K562 (cell line): ENCODE data around the gene TAS2R5. TPM values are rescaled to one million over a fixed set of nuclear protein-coding genes. Genes with fewer than 3 reads are reported as not detected.

ENCODE experiments used
- ATAC-seq: fragments of 200-7000 bp; cut with Tn5 transposase; 3 replicates; pipeline ENCODE4 v1.9.1; 2020; ENCODE audit warnings: moderate library complexity
- BruUV-seq: library from RNA; stranded (reverse); fragments of 400-500 nt; replicated peaks from 2 replicates; lab custom pipeline; 2021; lab: Mats Ljungman, UMichigan
- CTCF ChIA-PET: fragments of 300-600 bp; formaldehyde crosslinking; extraction: SDS; loops from one replicate; lab custom pipeline; 2021; ENCODE audit warnings: low intra/inter-chr PET ratio; lab: Yijun Ruan, JAX
- POLR2A ChIA-PET: fragments of 300-600, 350-650 bp; sonication (Branson Sonifier 250); formaldehyde crosslinking; extraction: SDS; loops from one replicate; lab custom pipeline; 2021; ENCODE audit warnings: antibody characterized with exemption, inconsistent platforms; lab: Yijun Ruan, JAX
- DNase-seq, 4 experiments: peaks; one replicate each; pipeline versions ENCODE4 v3.0.0 to v3.0.0-alpha.2; 2011 to 2018; ENCODE audit warnings: low spot score in 3 of 4, mixed read lengths in 3 of 4; ENCODE audit errors: extremely low read depth in 1 of 4
- FAIRE-seq: peaks from 2 replicates; lab custom pipeline; 2011; peaks lifted over from hg19 to GRCh38; lab: Jason Lieb, UNC
- H2AFZ ChIP-seq: 2 replicates; pipeline ENCODE4 v1.6.0; 2011; ENCODE audit warnings: low read depth, low read length, control low read depth, inconsistent platforms
- H3K27ac ChIP-seq: fragments of 200-600 bp; 3 replicates; pipeline ENCODE4 v1.8.0; 2011; ENCODE audit warnings: low read depth, mild to moderate bottlenecking, control low read depth, inconsistent platforms, low read length, moderate library complexity, mixed read lengths; ENCODE audit errors: extremely low read depth
- H3K27me3 ChIP-seq, 2 experiments: fragments of 300-600 bp in 1 of 2; 2 replicates in 1 of 2; 3 replicates in 1 of 2; pipeline versions ENCODE4 v1.6.0 to v1.8.0; 2011; ENCODE audit warnings: inconsistent platforms in 2 of 2, low read length in 2 of 2, mild to moderate bottlenecking in 1 of 2, mixed read lengths in 1 of 2, moderate library complexity in 1 of 2; ENCODE audit not compliant: control insufficient read depth in 2 of 2, insufficient read depth in 2 of 2
- H3K36me3 ChIP-seq: fragments of 300-600 bp; 3 replicates; pipeline ENCODE4 v1.8.0; 2011; ENCODE audit warnings: mild to moderate bottlenecking, low read length, inconsistent platforms; ENCODE audit not compliant: control insufficient read depth, insufficient read depth
- H3K4me1 ChIP-seq, 2 experiments: fragments of 200-600 bp in 1 of 2; replicated peaks in 1 of 2; 2 replicates in 1 of 2; 3 replicates in 1 of 2; pipeline versions ENCODE4 v1.5.1 to v1.8.0; 2011; ENCODE audit warnings: inconsistent platforms in 2 of 2, low read length in 2 of 2, mild to moderate bottlenecking in 1 of 2, mixed read lengths in 1 of 2, moderate library complexity in 1 of 2; ENCODE audit not compliant: control insufficient read depth in 2 of 2, insufficient read depth in 2 of 2
- H3K4me2 ChIP-seq: 2 replicates; pipeline ENCODE4 v1.6.1; 2011; ENCODE audit warnings: low read length, control low read depth, inconsistent platforms, mixed read lengths; ENCODE audit not compliant: insufficient read depth
- H3K4me3 ChIP-seq: fragments of 200-600 bp; sonication (generic), shearing (Covaris generic); 2 replicates; pipeline ENCODE4 v1.5.1; 2016; ENCODE audit warnings: control low read depth, inconsistent platforms
- H3K79me2 ChIP-seq: fragments of 200-600 bp; 3 replicates; pipeline ENCODE4 v1.8.0; 2011; ENCODE audit warnings: low read length, inconsistent platforms; ENCODE audit not compliant: control insufficient read depth, insufficient read depth
- H3K9ac ChIP-seq, 2 experiments: 2 replicates each; pipeline versions ENCODE4 v1.6.0 to v1.6.1; 2011; ENCODE audit warnings: low read depth in 2 of 2, low read length in 2 of 2, control low read depth in 1 of 2, inconsistent platforms in 1 of 2, mild to moderate bottlenecking in 1 of 2, mixed read lengths in 1 of 2; ENCODE audit not compliant: insufficient read depth in 1 of 2
- H3K9me1 ChIP-seq: one replicate; pipeline ENCODE4 v1.6.0; 2011; ENCODE audit warnings: inconsistent platforms, mild to moderate bottlenecking, low read length, moderate library complexity; ENCODE audit not compliant: control insufficient read depth, insufficient read depth
- H3K9me3 ChIP-seq: replicated peaks from 2 replicates; pipeline ENCODE4 v1.5.1; 2011; ENCODE audit warnings: low read depth, low read length, inconsistent platforms; ENCODE audit not compliant: control insufficient read depth, insufficient read depth
- H4K20me1 ChIP-seq: replicated peaks from 2 replicates; pipeline ENCODE4 v1.6.1; 2011; ENCODE audit warnings: low read length, inconsistent platforms, mixed read lengths; ENCODE audit not compliant: control insufficient read depth, insufficient read depth
- CC2D1A ChIP-seq: fragments of 450-650 bp; IDR thresholded peaks from 2 replicates; pipeline ENCODE4 v1.6.1; 2017; ENCODE audit warnings: mild to moderate bottlenecking
- EWSR1 ChIP-seq: fragments of 450-650 bp; IDR thresholded peaks from 2 replicates; pipeline ENCODE4 v1.6.1; 2018; ENCODE audit warnings: borderline replicate concordance, mild to moderate bottlenecking, low read depth, moderate library complexity; ENCODE audit not compliant: partially characterized antibody
- FIP1L1 ChIP-seq: fragments of 200-400 bp; formaldehyde crosslinking; IDR thresholded peaks from 2 replicates; pipeline ENCODE4 v1.6.1; 2018; ENCODE audit warnings: mild to moderate bottlenecking, low read depth, low read length; ENCODE audit not compliant: poor library complexity, severe bottlenecking
- HMGXB4 ChIP-seq: sonication (generic); formaldehyde crosslinking; IDR thresholded peaks from 2 replicates; pipeline ENCODE4 v1.8.1; 2023; ENCODE audit warnings: mild to moderate bottlenecking, missing genetic modification reagents
- L3MBTL2 ChIP-seq: fragments of 450-650 bp; IDR thresholded peaks from 2 replicates; pipeline ENCODE4 v1.6.1; 2016; ENCODE audit warnings: mild to moderate bottlenecking, moderate library complexity
- MTA2 ChIP-seq: fragments of 450-650 bp; IDR thresholded peaks from 2 replicates; pipeline ENCODE4 v1.6.1; 2016; ENCODE audit warnings: low read depth
- PHB2 ChIP-seq: fragments of 450-650 bp; IDR thresholded peaks from 2 replicates; pipeline ENCODE4 v1.6.1; 2017; ENCODE audit warnings: low read depth
- POLR2AphosphoS5 ChIP-seq: IDR thresholded peaks from 2 replicates; pipeline ENCODE4 v1.6.1; 2011; ENCODE audit warnings: mild to moderate bottlenecking, low read depth, low read length, moderate library complexity; ENCODE audit not compliant: control insufficient read depth, insufficient read depth
- TSHZ1 ChIP-seq: fragments of 250-450 bp; sonication (Bioruptor Pico); IDR thresholded peaks from 2 replicates; pipeline ENCODE4 v1.4.0; 2020; ENCODE audit warnings: mild to moderate bottlenecking, moderate library complexity
- WGBS: fragments of 100-300 bp; shearing (Covaris generic); methylation state at CpG from one replicate; pipeline ENCODE4 v1.1.6; 2016; ENCODE audit warnings: low coverage, mixed read lengths; ENCODE audit not compliant: insufficient coverage; ENCODE audit errors: missing lambda C conversion rate; 5-methylcytosine and 5-hydroxymethylcytosine counted together
- in situ Hi-C: fragments of 300-500 bp; cut with MboI; formaldehyde crosslinking; loops from 4 replicates; pipeline ENCODE4 v1.15.0; 2018; ENCODE audit warnings: inconsistent platforms, mixed read lengths
- intact Hi-C: fragments of 100-400 bp; cut with micrococcal nuclease; formaldehyde crosslinking; loops from 2 replicates; pipeline ENCODE4 v1.14.2; 2022
- polyA plus RNA-seq, 8 experiments: library from polyadenylated mRNA; depleted of rRNA in 4 of 8; stranded (reverse) in 5 of 8; unstranded in 3 of 8; fragments of >200 nt; fragmentation: Nextera tagmentation in 2 of 8; fragmentation: Illumina TruSeq in 1 of 8; extraction: Ambion mirVana in 2 of 8; extraction: Trizol in 1 of 8; gene quantifications; 2 replicates each; pipeline versions ENCODE4 v1.2.1 to v1.2.3, GENCODE V29; 2011 to 2014; ENCODE audit warnings: inconsistent platforms in 1 of 8, missing spikeins in 1 of 8
- total RNA-seq, 7 experiments: library from RNA; depleted of rRNA in 6 of 7; stranded (reverse); fragments of >200 nt in 6 of 7; fragmentation: Illumina TruSeq in 2 of 7; extraction: Trizol in 2 of 7; gene quantifications; 2 replicates each; pipeline versions ENCODE4 v1.2.1 to v1.2.3, GENCODE V29; 2011 to 2021; ENCODE audit warnings: low replicate concordance in 1 of 7
- TF ChIP-seq, protein P1 (sequence below): fragments of 250-450 bp; sonication (Bioruptor Pico); IDR thresholded peaks from 2 replicates; pipeline ENCODE4 v1.5.0; 2020; ENCODE audit warnings: mild to moderate bottlenecking
- TF ChIP-seq, protein P2 (sequence below): fragments of 250-450 bp; sonication (Bioruptor Pico); IDR thresholded peaks from 2 replicates; pipeline ENCODE4 v1.8.0; 2021; ENCODE audit warnings: mild to moderate bottlenecking, moderate library complexity
- TF ChIP-seq, protein P3 (sequence below): fragments of 450-650 bp; conservative IDR thresholded peaks from 2 replicates; pipeline ENCODE4 v1.6.1; 2016; ENCODE audit warnings: missing genetic modification characterization, low read depth, mild to moderate bottlenecking, control low read depth, missing compliant biosample characterization

The TAS2R5 gene
- total and polyA plus RNA-seq, 9 of the 15 experiments (the other 6 are each of a cell fraction or from before 2014, with no cell fraction given): 0.35 to 4.5 (median 1.4) TPM

DNA sequence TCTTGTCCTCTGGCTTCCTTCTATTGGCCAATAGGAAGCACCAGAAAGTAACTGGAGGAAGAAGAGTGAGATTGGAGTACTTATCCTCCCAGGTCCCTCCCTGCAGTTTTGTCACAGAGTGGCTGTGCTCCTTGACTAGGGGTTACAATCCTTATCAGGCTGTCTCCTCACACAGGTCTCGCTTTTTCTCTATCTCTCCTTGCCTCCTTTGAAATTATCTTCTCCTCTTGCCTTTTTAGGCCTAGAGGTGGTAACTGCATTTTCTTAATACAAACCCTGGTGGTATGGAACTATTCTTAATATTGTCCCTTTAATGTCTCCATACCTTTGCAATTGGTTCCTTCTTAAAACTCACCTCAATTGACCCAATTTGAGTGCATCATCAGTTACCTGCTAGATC is 48.6 kb downstream of the TAS2R5 start:
- Histone ChIP-seq H3K9me1 (no peaks in the 10 kb centered on the region), H3K9me3 (no peaks in the 10 kb centered on the region), H3K4me2 (no peak overlapping the region), H2AFZ (no peak overlapping the region), H3K4me3 (no peak overlapping the region), H3K27me3 (no peaks in the 10 kb centered on the region), H3K36me3 (no peaks in the 10 kb centered on the region), H3K27ac (no peak overlapping the region), H3K9ac (no peak overlapping the region), H4K20me1 (no peaks in the 10 kb centered on the region), H3K79me2 (no peaks in the 10 kb centered on the region), H3K4me1 (peaks cover 0 to 8% of the 10 kb centered on the region in 2 experiments; a peak in 3 of 5 replicates)
- ChIA-PET CTCF (no interaction called here), POLR2A (no interaction called here)
- ATAC-seq: peak; percentile 85
- BruUV-seq: no TSS peak
- in situ Hi-C loops: no loop called here
- intact Hi-C loops: no loop called here
- FAIRE-seq: peak; percentile 35
- DNase-seq: peak; percentile 52 to 82 (median 68)
- WGBS: 0% methylated on average over 1 of the region's 1 CpG
- TF ChIP-seq POLR2AphosphoS5 (0 out of 2 replicates have a peak, but pooled peaks have one; percentile 33), FIP1L1 (no peak), L3MBTL2 (no peak), TSHZ1 (CRISPR knock-in tag) (no peak), EWSR1 (no peak), CC2D1A (peak; percentile 25; the same call in 1 of the 2 replicates), PHB2 (no peak), MTA2 (peak; percentile 61; the same call in 1 of the 2 replicates), HMGXB4 (no peak)
- TF ChIP-seq, protein P1, sequence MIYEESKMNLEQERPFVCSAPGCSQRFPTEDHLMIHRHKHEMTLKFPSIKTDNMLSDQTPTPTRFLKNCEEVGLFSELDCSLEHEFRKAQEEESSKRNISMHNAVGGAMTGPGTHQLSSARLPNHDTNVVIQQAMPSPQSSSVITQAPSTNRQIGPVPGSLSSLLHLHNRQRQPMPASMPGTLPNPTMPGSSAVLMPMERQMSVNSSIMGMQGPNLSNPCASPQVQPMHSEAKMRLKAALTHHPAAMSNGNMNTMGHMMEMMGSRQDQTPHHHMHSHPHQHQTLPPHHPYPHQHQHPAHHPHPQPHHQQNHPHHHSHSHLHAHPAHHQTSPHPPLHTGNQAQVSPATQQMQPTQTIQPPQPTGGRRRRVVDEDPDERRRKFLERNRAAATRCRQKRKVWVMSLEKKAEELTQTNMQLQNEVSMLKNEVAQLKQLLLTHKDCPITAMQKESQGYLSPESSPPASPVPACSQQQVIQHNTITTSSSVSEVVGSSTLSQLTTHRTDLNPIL: no peak
- TF ChIP-seq, protein P2, sequence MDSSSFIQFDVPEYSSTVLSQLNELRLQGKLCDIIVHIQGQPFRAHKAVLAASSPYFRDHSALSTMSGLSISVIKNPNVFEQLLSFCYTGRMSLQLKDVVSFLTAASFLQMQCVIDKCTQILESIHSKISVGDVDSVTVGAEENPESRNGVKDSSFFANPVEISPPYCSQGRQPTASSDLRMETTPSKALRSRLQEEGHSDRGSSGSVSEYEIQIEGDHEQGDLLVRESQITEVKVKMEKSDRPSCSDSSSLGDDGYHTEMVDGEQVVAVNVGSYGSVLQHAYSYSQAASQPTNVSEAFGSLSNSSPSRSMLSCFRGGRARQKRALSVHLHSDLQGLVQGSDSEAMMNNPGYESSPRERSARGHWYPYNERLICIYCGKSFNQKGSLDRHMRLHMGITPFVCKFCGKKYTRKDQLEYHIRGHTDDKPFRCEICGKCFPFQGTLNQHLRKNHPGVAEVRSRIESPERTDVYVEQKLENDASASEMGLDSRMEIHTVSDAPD (CRISPR knock-in tag): no peak
- TF ChIP-seq, protein P3, sequence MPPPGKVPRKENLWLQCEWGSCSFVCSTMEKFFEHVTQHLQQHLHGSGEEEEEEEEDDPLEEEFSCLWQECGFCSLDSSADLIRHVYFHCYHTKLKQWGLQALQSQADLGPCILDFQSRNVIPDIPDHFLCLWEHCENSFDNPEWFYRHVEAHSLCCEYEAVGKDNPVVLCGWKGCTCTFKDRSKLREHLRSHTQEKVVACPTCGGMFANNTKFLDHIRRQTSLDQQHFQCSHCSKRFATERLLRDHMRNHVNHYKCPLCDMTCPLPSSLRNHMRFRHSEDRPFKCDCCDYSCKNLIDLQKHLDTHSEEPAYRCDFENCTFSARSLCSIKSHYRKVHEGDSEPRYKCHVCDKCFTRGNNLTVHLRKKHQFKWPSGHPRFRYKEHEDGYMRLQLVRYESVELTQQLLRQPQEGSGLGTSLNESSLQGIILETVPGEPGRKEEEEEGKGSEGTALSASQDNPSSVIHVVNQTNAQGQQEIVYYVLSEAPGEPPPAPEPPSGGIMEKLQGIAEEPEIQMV (tag): no peak
